ENCODE data around the gene ZNF232.
"Not testable (repeated sequence)": the region's sequence is repeated elsewhere in the genome, so short reads cannot be mapped to it uniquely, and the experiment has no call there.

DNA sequence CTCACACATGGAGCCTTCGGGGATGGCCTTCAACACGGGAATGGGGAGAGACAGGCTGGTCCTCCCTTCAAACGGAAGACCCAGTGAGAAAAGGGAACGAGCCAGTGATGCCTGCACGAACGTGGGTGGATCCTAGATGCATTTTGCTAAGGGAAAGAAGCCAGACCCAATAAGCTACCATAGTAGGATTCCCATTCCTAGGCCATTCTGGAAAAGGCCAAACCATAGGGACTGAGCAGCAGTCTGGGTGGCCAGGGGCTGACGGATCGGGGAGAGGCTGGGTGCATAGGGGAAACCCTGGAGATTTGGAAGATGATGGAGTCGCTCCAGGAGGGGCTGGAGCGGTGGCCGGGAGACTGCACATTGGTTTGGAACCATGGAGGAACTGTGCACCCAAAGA lies 22.9 kb upstream of the ZNF232 start:
- TF ChIP-seq, protein P1, sequence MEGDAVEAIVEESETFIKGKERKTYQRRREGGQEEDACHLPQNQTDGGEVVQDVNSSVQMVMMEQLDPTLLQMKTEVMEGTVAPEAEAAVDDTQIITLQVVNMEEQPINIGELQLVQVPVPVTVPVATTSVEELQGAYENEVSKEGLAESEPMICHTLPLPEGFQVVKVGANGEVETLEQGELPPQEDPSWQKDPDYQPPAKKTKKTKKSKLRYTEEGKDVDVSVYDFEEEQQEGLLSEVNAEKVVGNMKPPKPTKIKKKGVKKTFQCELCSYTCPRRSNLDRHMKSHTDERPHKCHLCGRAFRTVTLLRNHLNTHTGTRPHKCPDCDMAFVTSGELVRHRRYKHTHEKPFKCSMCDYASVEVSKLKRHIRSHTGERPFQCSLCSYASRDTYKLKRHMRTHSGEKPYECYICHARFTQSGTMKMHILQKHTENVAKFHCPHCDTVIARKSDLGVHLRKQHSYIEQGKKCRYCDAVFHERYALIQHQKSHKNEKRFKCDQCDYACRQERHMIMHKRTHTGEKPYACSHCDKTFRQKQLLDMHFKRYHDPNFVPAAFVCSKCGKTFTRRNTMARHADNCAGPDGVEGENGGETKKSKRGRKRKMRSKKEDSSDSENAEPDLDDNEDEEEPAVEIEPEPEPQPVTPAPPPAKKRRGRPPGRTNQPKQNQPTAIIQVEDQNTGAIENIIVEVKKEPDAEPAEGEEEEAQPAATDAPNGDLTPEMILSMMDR (IDR thresholded peaks at IDR 0.05) = not testable (repeated sequence)
- not testable (repeated sequence) for TF ChIP-seq EZH2 (IDR thresholded peaks at IDR 0.05; ENCODE audit: borderline replicate concordance, insufficient read depth, low read depth, low read length, poor library complexity, severe bottlenecking)

All from B cell (primary cell).